SK-N-DZ (cell line): ENCODE data around the gene LITAF.
"Not testable (repeated sequence)": the region's sequence is repeated elsewhere in the genome, so short reads cannot be mapped to it uniquely, and the experiment has no call there.

Experiments used
- DNase-seq: peaks from one replicate; pipeline ENCODE4 v3.0.0-alpha.2; 2015; ENCODE audit warnings: low spot score

The LITAF gene

DNA sequence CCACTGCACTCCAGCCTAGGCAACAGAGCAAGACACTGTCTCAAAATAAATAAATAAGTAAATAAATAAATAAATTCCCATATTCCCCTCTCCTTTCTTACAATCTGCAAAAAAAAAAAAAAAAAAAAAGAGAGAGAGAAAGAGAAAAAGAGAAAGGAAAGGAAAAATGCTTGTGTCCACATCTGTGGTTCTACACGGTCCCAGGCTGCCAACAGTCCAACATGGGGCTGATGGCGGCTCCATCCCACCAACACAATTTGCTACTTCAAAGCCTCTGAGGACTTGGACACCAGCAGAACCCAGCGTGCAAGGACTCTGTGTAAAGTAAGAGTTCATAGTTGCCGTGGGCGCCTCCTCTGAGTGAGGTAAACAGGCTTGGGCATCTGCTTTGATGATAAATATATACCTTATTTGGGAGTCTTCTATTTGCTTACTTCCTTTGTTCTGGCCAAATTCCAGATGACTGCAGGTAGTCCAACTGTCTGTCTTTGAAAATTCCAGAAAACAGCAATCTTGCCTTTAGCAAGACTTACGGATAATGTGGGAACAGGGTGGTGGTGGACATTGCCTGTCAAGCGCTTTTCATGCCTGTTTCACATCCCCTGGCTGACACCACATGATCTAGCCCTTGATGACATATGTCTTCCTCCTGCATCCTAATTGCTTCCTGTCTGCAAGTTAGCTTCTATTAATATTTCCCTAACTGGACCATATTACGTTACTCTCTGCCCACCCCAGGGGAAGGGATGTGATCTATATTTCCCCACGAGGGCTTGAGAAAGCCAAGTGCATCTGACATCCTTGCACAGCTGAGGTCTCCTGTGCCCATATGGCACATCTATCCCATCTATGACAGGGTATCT lies 10.1 kb downstream of the LITAF start:
- DNase-seq, result no peak

GRCh38 chr16:11575223-11575589 lies 11.5 kb downstream of the LITAF start:
- no peak for DNase-seq

DNA sequence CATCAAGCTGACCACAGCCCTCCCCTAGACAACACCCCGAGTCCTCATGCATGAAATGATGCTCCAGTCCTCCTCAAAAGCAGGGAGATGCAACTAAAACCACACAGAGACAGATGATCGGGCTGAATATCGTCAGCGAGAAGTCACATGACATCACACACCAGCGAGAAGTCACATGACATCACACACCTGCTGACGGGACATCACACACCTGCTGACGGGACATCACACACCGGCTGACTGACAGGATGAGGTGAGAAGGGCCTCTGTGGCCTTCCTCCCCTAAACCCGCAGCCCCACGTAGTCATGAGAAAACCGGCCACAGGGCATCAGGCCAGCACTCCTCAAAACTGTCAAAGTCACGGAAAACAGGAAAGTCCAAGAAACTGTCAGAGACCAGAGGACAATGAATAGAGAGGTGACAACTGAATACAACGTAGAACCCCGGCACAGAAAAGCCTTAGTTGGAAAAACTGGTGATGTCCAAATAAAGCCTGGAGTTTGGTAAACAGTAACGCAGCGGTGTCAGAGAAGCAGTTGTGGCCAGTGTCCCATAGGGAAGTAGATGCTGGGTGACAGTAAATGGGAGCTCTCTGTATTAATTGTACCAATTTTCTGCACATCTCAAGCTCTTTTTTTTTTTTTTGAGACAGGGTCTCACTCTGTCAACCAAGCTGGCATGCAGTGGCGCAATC lies 14.3 kb downstream of the LITAF start:
- no peak for DNase-seq

DNA sequence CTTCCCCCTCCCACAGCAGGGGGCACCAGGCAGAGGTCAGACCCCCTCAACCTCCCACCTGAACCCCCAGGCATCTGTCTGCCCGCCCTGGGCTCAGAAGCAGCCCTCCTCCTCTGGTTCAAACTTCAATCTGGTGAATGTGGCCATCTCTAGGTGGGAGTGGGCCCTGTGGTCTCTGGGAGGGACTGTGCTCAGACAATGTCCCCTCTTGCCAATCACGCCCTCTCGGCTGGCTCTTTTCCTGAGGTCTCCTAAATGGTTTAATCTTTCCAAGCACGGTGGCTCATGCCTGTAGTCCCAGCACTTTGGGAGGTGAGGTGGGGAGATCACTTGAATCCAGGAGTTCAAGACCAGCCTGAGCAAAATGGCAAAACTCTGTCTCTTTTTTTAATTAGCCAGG lies 15.2 kb downstream of the LITAF start:
- DNase-seq, result no peak

DNA sequence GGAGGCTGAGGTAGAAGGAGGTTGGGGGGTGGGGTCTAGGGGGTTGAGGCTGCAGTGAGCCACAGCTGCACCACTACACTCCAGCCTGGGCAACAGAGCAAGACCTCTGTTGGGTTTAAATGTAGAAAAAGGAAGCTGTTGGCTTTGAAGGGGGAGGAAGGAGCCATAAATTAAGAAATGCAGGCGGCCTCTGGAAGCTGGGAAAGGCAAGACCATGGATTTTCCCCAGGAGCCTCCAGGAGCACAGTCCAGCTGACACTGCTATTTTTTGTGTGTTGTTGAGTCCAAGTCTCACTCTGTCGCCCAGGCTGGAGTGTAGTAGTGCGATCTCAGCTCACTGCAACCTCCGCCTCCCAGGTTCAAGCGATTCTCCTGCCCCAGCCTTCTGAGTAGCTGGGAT lies 15.9 kb downstream of the LITAF start:
- DNase-seq, result no peak

DNA sequence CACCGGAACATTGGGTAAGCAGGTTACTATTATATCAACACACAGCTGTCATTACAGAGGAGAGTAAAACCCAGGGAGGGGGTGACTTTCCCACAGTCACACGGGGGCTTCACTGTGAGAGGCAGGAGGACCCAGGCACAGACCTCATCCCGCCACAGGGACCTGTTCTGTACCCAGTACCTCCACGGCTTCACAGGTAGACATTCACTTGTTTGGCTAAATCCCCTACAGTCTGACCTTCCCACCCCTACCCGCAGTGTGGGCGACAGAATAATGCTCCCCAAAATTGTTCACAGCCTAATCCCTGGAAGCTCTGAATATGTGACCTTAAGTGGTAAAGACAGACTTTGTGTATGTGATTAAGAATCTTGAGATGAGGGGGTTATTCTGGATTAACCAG lies 16.5 kb downstream of the LITAF start:
- DNase-seq, result no peak

DNA sequence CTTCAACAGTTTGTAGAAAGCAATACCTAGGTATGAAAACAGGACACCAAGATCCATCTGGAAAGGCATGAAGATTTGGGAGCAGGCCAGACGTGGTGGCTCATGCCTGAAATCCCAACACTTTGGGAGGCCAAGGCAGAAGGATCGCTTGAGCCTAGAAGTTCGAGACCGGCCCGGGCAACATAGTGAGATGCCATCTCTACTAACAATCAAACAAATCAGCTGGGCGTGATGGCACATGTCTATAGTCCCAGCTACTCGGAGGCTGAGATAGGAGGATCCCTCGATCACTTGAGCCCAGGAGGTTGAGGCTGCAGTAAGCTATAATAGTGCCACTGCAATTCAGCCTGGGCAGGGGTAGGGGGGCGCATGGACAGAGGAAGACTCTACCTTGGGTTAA lies 20.3 kb downstream of the LITAF start:
- DNase-seq, result no peak

- DNase-seq, result no peak
Measured at GRCh38 chr16:11565665-11566064, 21.1 kb downstream of the LITAF start.

GRCh38 chr16:11564046-11564926 lies 22.4 kb downstream of the LITAF start:
- DNase-seq, result no peak

- no peak for DNase-seq
Measured at GRCh38 chr16:11563493-11564040, 23.2 kb downstream of the LITAF start.

GRCh38 chr16:11562941-11563340 lies 23.8 kb downstream of the LITAF start:
- no peak for DNase-seq

- no peak for DNase-seq
Measured at GRCh38 chr16:11562411-11562810, 24.3 kb downstream of the LITAF start.

- no peak for DNase-seq
Measured at GRCh38 chr16:11561856-11562255, 24.9 kb downstream of the LITAF start.

GRCh38 chr16:11561454-11561805 lies 25.3 kb downstream of the LITAF start:
- no peak for DNase-seq

DNA sequence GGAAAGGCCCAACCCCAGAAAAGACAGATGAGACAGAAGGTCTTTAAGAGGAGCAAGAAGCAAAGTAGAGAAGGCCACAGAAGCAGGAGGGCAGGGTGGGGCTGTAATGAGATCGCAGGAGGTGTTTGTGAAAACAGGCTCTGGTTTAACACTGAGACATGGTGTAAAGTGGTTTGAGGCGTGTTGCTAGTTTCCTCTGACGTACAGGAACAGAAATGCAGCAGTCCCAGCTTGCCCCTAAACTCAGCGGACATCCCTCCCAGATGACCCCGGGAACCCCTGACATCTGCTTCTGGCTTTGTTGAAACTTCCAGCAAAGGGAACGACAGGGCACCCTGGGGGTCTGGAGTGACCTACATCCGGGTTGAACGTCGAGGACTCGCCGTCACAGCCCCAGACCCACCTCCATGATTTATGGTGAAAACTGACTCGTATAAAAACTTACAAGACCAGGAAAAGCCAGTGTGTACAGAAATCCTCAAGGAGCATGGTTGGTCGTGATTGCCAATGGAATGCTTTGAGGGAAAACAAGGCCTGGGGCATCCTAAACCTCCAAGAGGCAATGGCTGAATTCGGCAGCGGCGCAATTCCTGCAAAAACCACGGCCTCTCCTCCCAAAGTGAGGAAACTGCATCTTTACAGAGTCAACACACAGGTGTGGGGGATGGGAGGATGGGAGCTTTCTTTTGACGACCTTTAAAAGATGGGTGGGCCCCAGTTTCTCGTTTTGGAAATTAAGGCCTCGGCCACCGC lies 25.8 kb downstream of the LITAF start:
- DNase-seq, result no peak

GRCh38 chr16:11558308-11558823 lies 28.4 kb downstream of the LITAF start:
- not testable (repeated sequence) for DNase-seq

- DNase-seq, result no peak
Measured at GRCh38 chr16:11557801-11558200, 28.9 kb downstream of the LITAF start.

DNA sequence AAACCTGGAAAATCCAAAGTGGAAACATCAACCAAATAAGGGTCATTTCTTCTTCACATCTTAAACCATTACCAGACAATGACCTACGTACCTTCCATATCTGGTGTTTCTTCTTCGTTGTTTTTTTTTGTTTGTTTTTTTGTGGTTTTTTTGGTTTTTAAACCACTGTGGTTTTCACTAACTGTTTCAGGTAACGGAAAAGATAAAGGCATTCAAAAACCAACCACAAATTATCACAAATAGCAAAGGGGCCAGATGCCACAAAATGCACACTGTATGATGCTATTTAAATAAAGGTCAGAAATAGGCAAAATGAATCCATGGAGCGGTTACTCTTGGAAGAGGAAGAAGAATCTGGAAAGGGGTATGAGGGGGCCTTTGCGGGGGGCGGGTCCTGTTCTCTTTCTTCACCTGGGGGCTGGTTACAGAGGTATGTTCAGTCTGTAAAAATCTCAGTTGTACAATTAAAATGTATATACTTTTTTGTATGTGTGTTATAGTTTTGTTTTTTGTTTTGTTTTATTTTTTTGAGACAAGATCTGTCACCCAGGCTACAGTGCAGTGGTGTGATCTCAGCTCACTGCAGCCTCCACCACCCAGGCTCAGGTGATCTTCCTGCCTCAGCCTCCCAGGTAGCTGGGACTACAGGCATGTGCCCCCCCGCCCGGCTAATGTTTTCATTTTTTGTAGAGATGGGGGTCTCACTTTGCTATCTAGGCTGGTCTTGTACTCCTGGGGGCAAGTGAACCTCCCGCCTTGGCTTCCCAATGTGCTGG lies 29.6 kb downstream of the LITAF start:
- no peak for DNase-seq

- DNase-seq, result no peak
Measured at GRCh38 chr16:11556214-11556819, 30.4 kb downstream of the LITAF start.

GRCh38 chr16:11554053-11554452 lies 32.7 kb downstream of the LITAF start:
- no peak for DNase-seq
